Measurements from ENCODE around the gene CD58. TPM values are rescaled to one million over a fixed set of nuclear protein-coding genes. Genes with fewer than 3 reads are reported as not detected.

The CD58 gene
- total RNA-seq, 1 donor = 42.0 TPM

GRCh38 chr1:116511459-116512019 is 59.3 kb downstream of the CD58 start:
- no peak for DNase-seq (ENCODE audit: low read depth)
- no peak overlapping the region for H3K4me3 ChIP-seq (ENCODE audit: low read depth, low read length)
- TF ChIP-seq, protein P1, sequence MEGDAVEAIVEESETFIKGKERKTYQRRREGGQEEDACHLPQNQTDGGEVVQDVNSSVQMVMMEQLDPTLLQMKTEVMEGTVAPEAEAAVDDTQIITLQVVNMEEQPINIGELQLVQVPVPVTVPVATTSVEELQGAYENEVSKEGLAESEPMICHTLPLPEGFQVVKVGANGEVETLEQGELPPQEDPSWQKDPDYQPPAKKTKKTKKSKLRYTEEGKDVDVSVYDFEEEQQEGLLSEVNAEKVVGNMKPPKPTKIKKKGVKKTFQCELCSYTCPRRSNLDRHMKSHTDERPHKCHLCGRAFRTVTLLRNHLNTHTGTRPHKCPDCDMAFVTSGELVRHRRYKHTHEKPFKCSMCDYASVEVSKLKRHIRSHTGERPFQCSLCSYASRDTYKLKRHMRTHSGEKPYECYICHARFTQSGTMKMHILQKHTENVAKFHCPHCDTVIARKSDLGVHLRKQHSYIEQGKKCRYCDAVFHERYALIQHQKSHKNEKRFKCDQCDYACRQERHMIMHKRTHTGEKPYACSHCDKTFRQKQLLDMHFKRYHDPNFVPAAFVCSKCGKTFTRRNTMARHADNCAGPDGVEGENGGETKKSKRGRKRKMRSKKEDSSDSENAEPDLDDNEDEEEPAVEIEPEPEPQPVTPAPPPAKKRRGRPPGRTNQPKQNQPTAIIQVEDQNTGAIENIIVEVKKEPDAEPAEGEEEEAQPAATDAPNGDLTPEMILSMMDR (IDR thresholded peaks at IDR 0.05; ENCODE audit: insufficient read depth, low read length) = no peak

GRCh38 chr1:116510361-116510760 is 60.5 kb downstream of the CD58 start:
- TF ChIP-seq, protein P1 (IDR thresholded peaks at IDR 0.05; ENCODE audit: insufficient read depth, low read length) = no peak
- H3K4me3 ChIP-seq (ENCODE audit: low read depth, low read length) = no peak overlapping the region
- DNase-seq (ENCODE audit: low read depth) = no peak

DNA sequence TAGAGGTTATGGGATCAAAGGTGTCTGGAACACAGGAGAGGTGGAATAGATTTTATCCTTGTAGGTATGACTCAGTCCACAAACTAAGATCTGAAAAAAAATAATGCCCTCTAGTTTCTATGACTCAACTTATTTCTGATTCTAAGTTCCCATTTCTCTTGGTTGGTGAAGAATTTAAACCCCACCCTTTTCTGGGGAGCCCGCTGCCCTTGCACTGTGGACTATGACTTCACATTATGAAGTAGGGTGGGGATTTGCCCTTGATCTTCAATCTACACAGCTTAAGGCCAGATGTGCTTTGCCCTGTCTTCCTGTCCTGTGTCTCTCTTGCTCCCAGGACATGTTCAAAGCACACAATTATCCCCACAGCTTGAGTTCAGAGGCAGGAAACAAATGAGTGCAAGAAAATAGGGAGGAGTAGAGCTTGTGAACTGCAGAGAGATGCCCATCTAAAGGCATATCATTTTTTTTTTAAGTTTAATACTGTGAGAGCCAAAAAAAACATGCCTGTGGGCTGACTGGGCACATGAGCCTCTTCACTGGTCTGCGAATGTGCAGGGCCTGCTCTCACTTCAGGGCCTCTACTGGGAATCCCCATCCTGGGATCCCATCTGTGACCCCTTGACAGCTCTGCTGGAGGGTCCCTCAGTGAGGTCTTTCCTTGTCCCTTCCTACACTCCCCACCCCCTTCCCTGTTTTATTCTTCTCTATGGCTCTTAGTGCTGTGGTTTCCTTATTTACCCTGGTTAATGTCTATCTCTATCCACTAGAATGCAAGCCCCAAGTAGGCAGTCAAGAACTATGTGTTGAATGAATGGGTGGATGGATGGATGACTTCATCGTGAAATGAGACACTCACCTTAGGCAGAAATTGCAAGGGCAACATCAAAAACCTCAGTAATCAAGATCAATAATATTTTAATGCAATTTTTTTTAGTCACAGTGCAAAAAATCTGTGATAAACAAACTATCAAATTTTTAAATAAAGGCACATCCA is 61.5 kb downstream of the CD58 start:
- no peak overlapping the region for H3K4me3 ChIP-seq (ENCODE audit: low read depth, low read length)
- DNase-seq (ENCODE audit: low read depth) = peak; percentile 89
- TF ChIP-seq, protein P1 (IDR thresholded peaks at IDR 0.05; ENCODE audit: insufficient read depth, low read length) = no peak

- TF ChIP-seq, protein P1 (IDR thresholded peaks at IDR 0.05; ENCODE audit: insufficient read depth, low read length) = no peak
- no peak for DNase-seq (ENCODE audit: low read depth)
- H3K4me3 ChIP-seq (ENCODE audit: low read depth, low read length) = no peak overlapping the region
Measured at GRCh38 chr1:116508085-116508983, 62.5 kb downstream of the CD58 start.

- DNase-seq (ENCODE audit: low read depth) = no peak
- H3K4me3 ChIP-seq (ENCODE audit: low read depth, low read length) = no peak overlapping the region
- TF ChIP-seq, protein P1 (IDR thresholded peaks at IDR 0.05; ENCODE audit: insufficient read depth, low read length) = no peak
Measured at GRCh38 chr1:116507631-116508030, 63.2 kb downstream of the CD58 start.

Data from fibroblast of the aortic adventitia (primary cell).